ENCODE results near the gene IGF2R.

Gene IGF2R

DNA sequence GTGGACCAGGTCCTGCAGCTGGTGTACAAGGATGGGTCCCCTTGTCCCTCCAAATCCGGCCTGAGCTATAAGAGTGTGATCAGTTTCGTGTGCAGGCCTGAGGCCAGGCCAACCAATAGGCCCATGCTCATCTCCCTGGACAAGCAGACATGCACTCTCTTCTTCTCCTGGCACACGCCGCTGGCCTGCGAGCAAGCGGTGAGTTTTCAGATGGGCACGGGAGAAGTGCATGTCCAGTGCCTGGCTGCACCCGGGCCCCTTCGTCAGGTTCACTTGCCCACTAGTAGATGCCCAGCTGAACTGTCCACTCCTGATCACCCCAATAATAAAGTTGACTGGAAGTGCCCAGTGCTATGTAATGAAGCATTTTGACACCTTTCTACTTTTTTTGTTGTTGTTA is 104.4 kb downstream of the IGF2R start:
- no peak for DNase-seq
- peaks cover 11% of the 10 kb centered on the region; the same call in 1 of the 2 replicates for H3K79me2 ChIP-seq (ENCODE audit: low read length)
- no peak overlapping the region for H3K4me2 ChIP-seq (ENCODE audit: low read depth, low read length)
- no peak overlapping the region for H3K27ac ChIP-seq (ENCODE audit: low read length)
- no peak overlapping the region for H3K9ac ChIP-seq (ENCODE audit: low read length)
- H3K36me3 ChIP-seq (replicated peaks; ENCODE audit: insufficient read depth, low read length), result no peaks in the 10 kb centered on the region
- H3K27me3 ChIP-seq (replicated peaks; ENCODE audit: insufficient read depth, low read length), result no peaks in the 10 kb centered on the region
- no peak overlapping the region for H3K4me3 ChIP-seq (ENCODE audit: low read length)
- H3F3A ChIP-seq (ENCODE audit: insufficient read depth, low read length), result peaks cover 8% of the 10 kb centered on the region
- no peak overlapping the region for H2AFZ ChIP-seq (ENCODE audit: low read length)
- no peaks in the 10 kb centered on the region for H3K9me2 ChIP-seq (replicated peaks; ENCODE audit: insufficient read depth, low read length)
- peaks cover 26% of the 10 kb centered on the region for H3K4me1 ChIP-seq (ENCODE audit: low read length)
- no peaks in the 10 kb centered on the region for H4K20me1 ChIP-seq (ENCODE audit: insufficient read depth, low read length)
- no peaks in the 10 kb centered on the region for H3K9me3 ChIP-seq (replicated peaks; ENCODE audit: insufficient read depth, low read length)
- TF ChIP-seq EZH2 (optimal IDR thresholded peaks at IDR 0.05; ENCODE audit: low read depth, low read length), result no peak
- TF ChIP-seq, protein P1, sequence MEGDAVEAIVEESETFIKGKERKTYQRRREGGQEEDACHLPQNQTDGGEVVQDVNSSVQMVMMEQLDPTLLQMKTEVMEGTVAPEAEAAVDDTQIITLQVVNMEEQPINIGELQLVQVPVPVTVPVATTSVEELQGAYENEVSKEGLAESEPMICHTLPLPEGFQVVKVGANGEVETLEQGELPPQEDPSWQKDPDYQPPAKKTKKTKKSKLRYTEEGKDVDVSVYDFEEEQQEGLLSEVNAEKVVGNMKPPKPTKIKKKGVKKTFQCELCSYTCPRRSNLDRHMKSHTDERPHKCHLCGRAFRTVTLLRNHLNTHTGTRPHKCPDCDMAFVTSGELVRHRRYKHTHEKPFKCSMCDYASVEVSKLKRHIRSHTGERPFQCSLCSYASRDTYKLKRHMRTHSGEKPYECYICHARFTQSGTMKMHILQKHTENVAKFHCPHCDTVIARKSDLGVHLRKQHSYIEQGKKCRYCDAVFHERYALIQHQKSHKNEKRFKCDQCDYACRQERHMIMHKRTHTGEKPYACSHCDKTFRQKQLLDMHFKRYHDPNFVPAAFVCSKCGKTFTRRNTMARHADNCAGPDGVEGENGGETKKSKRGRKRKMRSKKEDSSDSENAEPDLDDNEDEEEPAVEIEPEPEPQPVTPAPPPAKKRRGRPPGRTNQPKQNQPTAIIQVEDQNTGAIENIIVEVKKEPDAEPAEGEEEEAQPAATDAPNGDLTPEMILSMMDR (IDR thresholded peaks at IDR 0.05; ENCODE audit: low read length), result no peak
- TF ChIP-seq EZH2phosphoT487 (IDR thresholded peaks at IDR 0.05; ENCODE audit: low read length), result no peak

DNA sequence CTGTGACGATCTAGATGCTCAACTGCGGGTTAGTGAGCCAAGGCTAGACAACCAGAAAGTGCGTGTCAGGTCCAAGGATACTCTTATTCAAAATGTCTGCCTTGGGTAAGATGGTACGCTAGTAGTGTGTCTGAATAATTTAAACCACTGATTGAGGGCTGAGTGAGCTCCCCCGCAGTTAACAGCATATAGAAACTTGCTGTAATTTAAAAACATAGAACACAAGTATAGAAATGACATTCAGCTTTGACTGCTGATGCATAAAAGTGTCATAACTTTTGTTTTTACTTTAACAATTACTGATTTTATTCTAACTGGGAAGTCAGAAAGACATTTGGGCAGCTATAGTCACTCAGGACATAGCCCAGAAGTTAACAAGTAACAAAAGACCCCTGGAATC is 107.1 kb downstream of the IGF2R start:
- no peaks in the 10 kb centered on the region for H3K9me2 ChIP-seq (replicated peaks; ENCODE audit: insufficient read depth, low read length)
- no peak overlapping the region for H3K27ac ChIP-seq (ENCODE audit: low read length)
- H2AFZ ChIP-seq (ENCODE audit: low read length), result no peak overlapping the region
- TF ChIP-seq, protein P1 (IDR thresholded peaks at IDR 0.05; ENCODE audit: low read length), result no peak
- TF ChIP-seq EZH2phosphoT487 (IDR thresholded peaks at IDR 0.05; ENCODE audit: low read length), result no peak
- no peak for TF ChIP-seq EZH2 (optimal IDR thresholded peaks at IDR 0.05; ENCODE audit: low read depth, low read length)
- no peaks in the 10 kb centered on the region for H3F3A ChIP-seq (ENCODE audit: insufficient read depth, low read length)
- peaks cover 8% of the 10 kb centered on the region; the same call in 1 of the 2 replicates for H3K79me2 ChIP-seq (ENCODE audit: low read length)
- no peak overlapping the region for H3K9ac ChIP-seq (ENCODE audit: low read length)
- no peak overlapping the region for H3K4me3 ChIP-seq (ENCODE audit: low read length)
- H3K36me3 ChIP-seq (replicated peaks; ENCODE audit: insufficient read depth, low read length), result no peaks in the 10 kb centered on the region
- H3K27me3 ChIP-seq (replicated peaks; ENCODE audit: insufficient read depth, low read length), result no peaks in the 10 kb centered on the region
- no peak for DNase-seq
- H3K4me2 ChIP-seq (ENCODE audit: low read depth, low read length), result no peak overlapping the region
- no peaks in the 10 kb centered on the region for H4K20me1 ChIP-seq (ENCODE audit: insufficient read depth, low read length)
- no peaks in the 10 kb centered on the region for H3K4me1 ChIP-seq (ENCODE audit: low read length)
- no peaks in the 10 kb centered on the region for H3K9me3 ChIP-seq (replicated peaks; ENCODE audit: insufficient read depth, low read length)

- Histone ChIP-seq H3K4me3 (ENCODE audit: low read length) (no peak overlapping the region), H4K20me1 (ENCODE audit: insufficient read depth, low read length) (no peaks in the 10 kb centered on the region), H3K36me3 (replicated peaks; ENCODE audit: insufficient read depth, low read length) (no peaks in the 10 kb centered on the region), H3K9me2 (replicated peaks; ENCODE audit: insufficient read depth, low read length) (no peaks in the 10 kb centered on the region), H3K27ac (ENCODE audit: low read length) (no peak overlapping the region), H3K4me1 (ENCODE audit: low read length) (no peaks in the 10 kb centered on the region), H3K79me2 (ENCODE audit: low read length) (peaks cover 2% of the 10 kb centered on the region; the same call in 1 of the 2 replicates), H3F3A (ENCODE audit: insufficient read depth, low read length) (no peaks in the 10 kb centered on the region), H2AFZ (ENCODE audit: low read length) (no peak overlapping the region), H3K4me2 (ENCODE audit: low read depth, low read length) (no peak overlapping the region), H3K27me3 (replicated peaks; ENCODE audit: insufficient read depth, low read length) (no peaks in the 10 kb centered on the region), H3K9ac (ENCODE audit: low read length) (no peak overlapping the region), H3K9me3 (replicated peaks; ENCODE audit: insufficient read depth, low read length) (no peaks in the 10 kb centered on the region)
- no peak for TF ChIP-seq EZH2 (optimal IDR thresholded peaks at IDR 0.05; ENCODE audit: low read depth, low read length)
- TF ChIP-seq, protein P1 (IDR thresholded peaks at IDR 0.05; ENCODE audit: low read length), result no peak
- no peak for TF ChIP-seq EZH2phosphoT487 (IDR thresholded peaks at IDR 0.05; ENCODE audit: low read length)
- no peak for DNase-seq
Measured at GRCh38 chr6:160077024-160077423, 108.1 kb downstream of the IGF2R start.

All from MM.1S (cell line).